MM.1S (cell line): ENCODE measurements around the gene RELN.

Experiments used
- CTCF ChIP-seq: fragments of 300-600 bp; sonication (generic); IDR thresholded peaks from 2 replicates; pipeline ENCODE4 v1.5.1; 2016; ENCODE audit warnings: antibody characterized with exemption, low read length, mixed read lengths
- EZH2 ChIP-seq: fragments of 300-600 bp; sonication (generic); optimal IDR thresholded peaks from 2 replicates; pipeline ENCODE3; 2017; ENCODE audit warnings: low read depth, mild to moderate bottlenecking, antibody characterized with exemption, low read length, mixed read lengths
- EZH2phosphoT487 ChIP-seq: fragments of 300-600 bp; sonication (generic); IDR thresholded peaks from 2 replicates; pipeline ENCODE4 v1.6.1; 2018; ENCODE audit warnings: antibody characterized with exemption, low read length

- TF ChIP-seq CTCF, result no peak
- TF ChIP-seq EZH2, result no peak
- no peak for TF ChIP-seq EZH2phosphoT487
Observed at GRCh38 chr7:103680161-103681144, 309.0 kb downstream of the RELN start.
